ENCODE results near the gene SESN1. TPM values are rescaled to one million over a fixed set of nuclear protein-coding genes. Genes with fewer than 3 reads are reported as not detected.
"Not testable (repeated sequence)": the region's sequence is repeated elsewhere in the genome, so short reads cannot be mapped to it uniquely, and the experiment has no call there.

The SESN1 gene
- total RNA-seq, 2 donors from 2014 or later: 23.4 to 48.8 TPM

DNA sequence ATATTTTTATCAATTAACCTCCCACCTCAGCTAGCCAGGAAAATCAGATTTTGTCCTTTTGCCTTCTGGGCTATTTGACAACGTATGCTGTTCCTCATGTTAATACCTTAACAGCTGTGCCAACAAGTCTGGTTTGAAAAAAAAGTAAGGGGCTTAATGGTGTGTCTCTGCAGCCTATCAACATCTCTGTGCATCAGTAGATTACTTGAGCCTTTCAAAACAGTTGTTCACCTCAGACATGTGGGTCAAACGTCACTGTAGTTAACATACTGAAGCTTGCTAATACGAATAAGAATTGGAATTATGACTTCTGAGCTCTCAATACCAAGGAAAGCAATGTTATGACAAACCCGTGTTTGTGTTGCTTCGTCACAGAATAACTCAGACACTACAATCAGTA, 23.7 kb upstream of the SESN1 start:
- Histone ChIP-seq H3K9me3 (no peaks in the 10 kb centered on the region), H3K4me1 (peaks cover 22% of the 10 kb centered on the region), H3K36me3 (replicated peaks in 1 of 2; ENCODE audit: insufficient read depth in 1 of 2, low read depth in 2 of 2) (no peaks in the 10 kb centered on the region), H3K4me3 (no peak overlapping the region), H3K27me3 (no peaks in the 10 kb centered on the region), H3K27ac (no peak overlapping the region)
- intact Hi-C loops (cut with DNase I): no loop called here
- 72 to 74% methylated on average over 5 of the region's 5 CpGs for WGBS, 2 donors
- no peak for DNase-seq
- TF ChIP-seq CTCF (IDR thresholded peaks at IDR 0.05): no peak
- no peak for TF ChIP-seq POLR2A (IDR thresholded peaks at IDR 0.05)
- no peak for ATAC-seq

GRCh38 chr6:109117346-109118035, 22.8 kb upstream of the SESN1 start:
- Histone ChIP-seq H3K4me1 (peaks cover 22% of the 10 kb centered on the region), H3K36me3 (replicated peaks in 1 of 2; ENCODE audit: insufficient read depth in 1 of 2, low read depth in 2 of 2) (no peaks in the 10 kb centered on the region), H3K4me3 (no peak overlapping the region), H3K9me3 (no peaks in the 10 kb centered on the region), H3K27ac (no peak overlapping the region), H3K27me3 (no peaks in the 10 kb centered on the region)
- TF ChIP-seq POLR2A (IDR thresholded peaks at IDR 0.05) (no peak), CTCF (IDR thresholded peaks at IDR 0.05) (no peak)
- DNase-seq (no peak), ATAC-seq (no peak)
- intact Hi-C loops (cut with DNase I): no loop called here
- 76 to 78% methylated on average over 5 of the region's 5 CpGs for WGBS, 2 donors

- intact Hi-C loops (cut with DNase I); H3K27me3 ChIP-seq; H3K4me3 ChIP-seq; H3K4me1 ChIP-seq; ATAC-seq; DNase-seq; H3K36me3 ChIP-seq (replicated peaks in 1 of 2; ENCODE audit: insufficient read depth in 1 of 2, low read depth in 2 of 2); H3K9me3 ChIP-seq; H3K27ac ChIP-seq: not testable (repeated sequence)
- 63 to 74% methylated on average over 3 of the region's 3 CpGs for WGBS, 2 donors
Measured at GRCh38 chr6:109112663-109113062, 18.0 kb upstream of the SESN1 start.

DNA sequence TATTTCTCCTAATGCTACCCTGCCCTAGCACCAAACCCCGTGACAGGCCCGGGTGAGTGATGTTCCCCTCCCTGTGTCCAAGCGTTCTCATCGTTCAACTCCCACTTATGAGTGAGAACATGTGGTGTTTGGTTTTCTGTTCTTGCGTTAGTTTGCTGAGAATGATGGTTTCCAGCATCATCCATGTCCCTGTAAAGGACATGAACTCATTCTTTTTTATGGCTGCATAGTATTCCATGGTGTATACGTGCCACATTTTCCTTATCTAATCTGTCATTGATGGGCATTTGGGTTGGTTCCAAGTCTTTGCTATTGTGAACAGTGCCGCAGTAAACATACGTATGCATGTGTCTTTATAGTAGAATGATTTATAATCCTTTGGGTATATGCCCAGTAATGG, 15.0 kb upstream of the SESN1 start:
- H3K27me3 ChIP-seq; DNase-seq; intact Hi-C loops (cut with DNase I); H3K36me3 ChIP-seq (replicated peaks in 1 of 2; ENCODE audit: insufficient read depth in 1 of 2, low read depth in 2 of 2); H3K9me3 ChIP-seq; H3K4me1 ChIP-seq; ATAC-seq; H3K4me3 ChIP-seq; H3K27ac ChIP-seq: not testable (repeated sequence)
- 91% methylated on average over 8 of the region's 8 CpGs for WGBS, 2 donors

GRCh38 chr6:109105681-109106080, 11.0 kb upstream of the SESN1 start:
- Histone ChIP-seq H3K36me3 (replicated peaks in 1 of 2; ENCODE audit: insufficient read depth in 1 of 2, low read depth in 2 of 2) (no peaks in the 10 kb centered on the region), H3K4me3 (no peak overlapping the region), H3K27ac (no peak overlapping the region), H3K4me1 (no peaks in the 10 kb centered on the region), H3K9me3 (no peaks in the 10 kb centered on the region), H3K27me3 (no peaks in the 10 kb centered on the region)
- ATAC-seq: no peak
- TF ChIP-seq POLR2A (IDR thresholded peaks at IDR 0.05) (no peak), CTCF (IDR thresholded peaks at IDR 0.05) (no peak)
- WGBS, 2 donors: 86 to 96% methylated on average over 5 of the region's 5 CpGs
- intact Hi-C loops (cut with DNase I): no loop called here
- DNase-seq: no peak

- no peaks in the 10 kb centered on the region for H3K36me3 ChIP-seq (replicated peaks in 1 of 2; ENCODE audit: insufficient read depth in 1 of 2, low read depth in 2 of 2)
- intact Hi-C loops (cut with DNase I): no loop called here
- H3K9me3 ChIP-seq: no peaks in the 10 kb centered on the region
- no peaks in the 10 kb centered on the region for H3K4me1 ChIP-seq
- H3K27ac ChIP-seq: no peak overlapping the region
- H3K4me3 ChIP-seq: no peak overlapping the region
- H3K27me3 ChIP-seq: no peaks in the 10 kb centered on the region
- ATAC-seq (no peak), DNase-seq (no peak)
- TF ChIP-seq CTCF (IDR thresholded peaks at IDR 0.05): no peak
- TF ChIP-seq POLR2A (IDR thresholded peaks at IDR 0.05): no peak
- WGBS, 2 donors: 97% methylated on average over 3 of the region's 3 CpGs
Measured at GRCh38 chr6:109104512-109104911, 9.9 kb upstream of the SESN1 start.
